Activated naive CD4-positive, alpha-beta T cell (primary cell): ENCODE results near the gene SUDS3.

Experiments used
- DNase-seq, 4 experiments: peaks; one replicate each; lab custom pipeline; 2025; lab: John Stamatoyannopoulos, UW

The SUDS3 gene

DNA sequence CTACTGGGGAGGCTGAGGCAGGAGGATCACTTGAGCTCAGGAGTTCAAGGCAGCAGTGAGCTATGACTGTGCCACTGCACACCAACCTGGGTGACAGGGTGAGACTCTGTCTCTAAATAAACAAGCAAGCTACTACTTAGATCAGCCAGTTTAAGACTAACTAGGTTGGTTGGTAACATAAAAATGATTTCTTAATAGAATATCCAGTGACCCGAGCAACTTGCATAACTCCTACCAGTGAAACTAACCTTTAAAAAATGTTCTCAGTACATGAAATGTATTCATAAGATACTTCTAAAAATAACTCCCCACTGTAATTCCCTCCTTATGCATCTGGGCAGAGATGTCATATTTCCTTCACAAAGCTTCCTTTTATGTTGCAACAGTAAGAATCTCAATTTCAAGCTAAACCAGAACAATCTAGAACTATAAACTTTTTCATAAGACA is 19.5 kb upstream of the SUDS3 start:
- no peak for DNase-seq

DNA sequence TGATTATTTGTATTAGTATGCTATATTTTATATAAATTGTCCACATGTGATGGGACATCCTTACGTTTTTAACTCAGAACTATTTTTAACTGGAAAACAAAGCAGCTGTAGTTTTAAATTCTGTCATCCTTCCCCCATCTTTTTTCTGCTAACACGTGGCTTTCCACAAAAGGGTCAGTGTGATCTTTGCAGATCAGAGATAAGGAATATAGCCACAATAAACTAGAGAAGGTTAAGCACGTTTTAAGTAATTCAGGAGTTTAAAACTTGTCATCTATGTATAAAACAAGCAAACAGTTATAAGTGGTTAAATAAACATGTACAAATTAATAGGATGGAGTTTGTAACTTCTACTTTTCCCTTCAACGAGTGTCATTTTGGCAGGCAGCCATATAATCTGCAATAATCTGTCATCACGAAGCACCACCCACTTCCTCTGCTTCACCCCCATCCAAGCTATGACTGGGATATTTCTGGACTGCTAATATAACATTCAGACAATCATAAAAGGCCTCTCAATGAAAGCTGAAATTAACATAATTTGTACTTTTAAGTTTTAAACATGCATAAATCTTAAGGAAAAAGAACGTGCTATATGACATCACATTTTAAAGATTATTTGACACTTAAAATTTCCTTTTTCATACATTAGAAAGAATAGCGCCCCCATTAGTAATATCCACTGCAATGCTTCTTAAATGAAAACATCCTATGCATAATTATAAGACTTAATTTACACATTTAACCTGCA is 18.9 kb upstream of the SUDS3 start:
- no peak for DNase-seq

DNA sequence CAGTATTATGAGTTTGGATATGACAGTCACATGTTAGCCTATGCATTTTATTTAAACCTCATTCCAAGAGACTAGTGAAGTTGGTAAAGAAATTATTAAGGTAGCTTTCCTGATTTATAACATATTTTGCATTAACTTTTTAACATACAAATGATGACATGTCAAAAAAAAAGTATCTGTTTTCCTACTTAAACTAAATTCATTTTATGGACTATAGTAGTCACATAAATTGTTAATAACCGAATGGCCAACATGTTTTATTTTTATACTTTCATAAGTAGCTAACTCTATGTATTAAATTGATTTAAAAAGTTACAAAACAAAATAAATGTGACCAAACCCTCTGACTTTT is 18.4 kb upstream of the SUDS3 start:
- no peak for DNase-seq

GRCh38 chr12:118358612-118359540 is 17.5 kb upstream of the SUDS3 start:
- DNase-seq: no peak

DNA sequence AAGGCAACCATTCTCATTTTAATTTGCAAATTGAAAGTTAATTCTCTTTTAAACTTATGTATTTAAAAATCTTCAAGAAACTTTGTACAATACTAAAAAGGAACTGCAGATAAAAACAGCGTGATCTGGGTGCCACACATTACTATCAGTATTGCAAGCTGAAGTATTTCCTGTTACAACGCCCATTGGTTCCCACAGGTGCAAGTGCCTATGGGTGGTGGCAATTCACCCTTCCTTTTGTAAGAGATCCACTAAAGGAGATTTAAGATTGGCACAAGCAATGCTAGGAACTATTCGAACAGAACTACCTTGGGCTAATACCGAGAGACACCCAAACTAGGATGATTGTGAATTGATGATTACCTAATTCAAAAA is 16.8 kb upstream of the SUDS3 start:
- no peak for DNase-seq

GRCh38 chr12:118361092-118361404 is 15.3 kb upstream of the SUDS3 start:
- no peak for DNase-seq

DNA sequence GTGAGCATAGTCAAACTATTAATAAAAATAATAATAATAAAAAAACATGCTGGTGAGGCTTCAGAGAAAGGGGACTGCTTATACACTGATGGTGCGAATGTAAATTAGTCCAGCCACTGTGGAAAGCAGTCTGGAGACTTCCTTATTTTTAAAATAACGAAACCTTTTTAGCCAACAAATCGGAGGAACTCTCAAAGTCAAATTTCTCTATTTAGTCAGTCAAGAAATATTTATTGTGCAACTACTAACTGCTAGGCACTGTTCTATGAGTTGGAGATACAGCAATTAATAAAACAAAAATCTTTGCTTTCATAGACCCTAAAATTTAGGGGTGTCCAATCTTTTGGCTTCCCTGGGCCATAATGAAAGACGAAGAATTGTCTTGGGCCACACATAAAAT is 14.5 kb upstream of the SUDS3 start:
- DNase-seq: no peak

DNA sequence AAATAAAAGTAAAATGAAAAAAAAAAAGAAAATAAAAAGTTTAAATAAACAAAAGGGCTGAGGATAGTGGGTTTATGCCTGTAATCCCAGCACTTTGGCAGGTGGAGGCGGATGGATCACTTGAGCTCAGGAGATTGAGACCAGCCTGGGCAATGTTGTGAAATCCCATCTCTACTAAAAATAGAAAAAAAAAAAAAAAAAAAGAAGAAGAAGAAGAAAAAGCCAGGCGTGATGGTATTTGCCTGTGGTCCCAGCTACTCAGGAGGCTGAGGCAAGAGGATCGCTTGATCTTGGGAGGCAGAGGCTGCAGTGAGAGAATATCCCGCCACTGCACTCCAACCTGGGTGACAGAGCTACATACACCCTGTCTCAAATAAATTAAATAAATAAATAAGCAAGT is 7.5 kb upstream of the SUDS3 start:
- no peak for DNase-seq

- no peak for DNase-seq
These were observed 5.8 kb upstream of the SUDS3 start for GRCh38 chr12:118370601-118371000.

DNA sequence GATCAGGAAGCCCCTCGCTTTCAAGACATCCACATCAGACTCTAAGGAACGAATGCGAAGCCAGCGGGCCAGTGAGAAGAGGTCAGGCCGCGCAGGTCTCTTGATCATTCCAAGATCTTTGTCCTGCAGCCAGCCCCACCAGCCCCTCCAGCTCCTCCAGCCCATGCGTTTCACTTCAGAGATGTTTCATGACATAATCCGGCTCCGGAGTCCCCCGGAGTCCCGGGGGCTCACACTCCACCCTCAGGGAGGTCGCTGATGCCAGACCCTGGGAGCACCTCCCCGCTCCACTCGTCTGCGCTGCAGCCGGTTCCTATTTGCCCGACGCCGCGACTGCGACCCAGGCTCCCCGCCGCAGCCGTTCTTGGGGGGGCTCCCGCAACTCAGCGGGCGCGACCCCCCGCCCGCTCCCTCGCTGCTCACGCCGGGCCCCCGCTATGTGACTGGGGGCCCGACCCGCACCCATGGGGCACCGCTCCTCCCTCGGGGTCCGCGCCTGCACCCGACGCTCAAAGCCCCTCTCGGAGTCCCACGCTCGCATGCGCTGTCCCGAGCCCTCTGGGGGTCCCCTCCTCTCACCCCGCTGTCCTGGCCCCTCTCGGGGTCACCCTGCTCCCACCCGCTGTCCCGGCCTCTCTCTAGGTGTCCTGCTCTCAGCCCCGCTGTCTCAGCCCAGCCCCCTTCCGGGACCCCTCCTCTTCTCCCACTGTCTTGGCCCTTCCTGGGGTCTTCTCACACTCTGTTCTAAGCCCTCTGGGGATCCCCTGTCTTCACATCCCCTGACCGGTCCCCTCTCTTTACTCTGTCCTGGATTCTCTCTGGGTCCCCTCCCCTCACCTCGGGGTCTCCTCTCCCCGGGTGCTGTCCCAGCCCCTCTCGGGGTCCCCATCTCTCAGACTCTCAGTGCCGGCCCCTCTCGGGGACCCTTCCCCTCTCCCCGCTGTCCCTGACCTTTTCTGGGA is 4.8 kb upstream of the SUDS3 start:
- DNase-seq: peak in 1 of 4 experiments; percentile 13

- peak; percentile 92 to 94 (median 92) for DNase-seq
These were observed 3.5 kb upstream of the SUDS3 start, which contains the start of gene TAOK3 for GRCh38 chr12:118372541-118373495. TSS of gene TAOK3 (minus strand) at chr12:118372907. CDS start at chr12:118255567, 117,340 bp downstream.

DNA sequence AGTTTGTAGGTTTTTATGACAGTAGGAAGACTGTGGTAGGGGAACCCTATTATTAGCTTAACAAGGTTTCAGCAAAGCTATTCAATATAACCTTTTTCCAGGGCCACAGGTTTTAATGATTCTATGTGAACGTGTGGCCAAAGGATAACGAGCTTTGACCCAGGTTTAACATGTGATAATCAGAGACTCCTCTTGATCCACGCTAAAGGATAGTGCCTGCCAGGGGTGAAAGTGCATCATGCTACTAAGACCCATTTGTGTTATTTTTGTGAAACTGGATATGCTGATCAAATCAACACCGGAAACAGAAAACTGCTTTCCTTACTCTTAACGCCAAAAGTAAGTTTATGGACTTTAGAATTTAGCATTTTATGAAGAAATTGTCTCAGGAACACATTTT is 2.7 kb upstream of the SUDS3 start:
- no peak for DNase-seq

DNA sequence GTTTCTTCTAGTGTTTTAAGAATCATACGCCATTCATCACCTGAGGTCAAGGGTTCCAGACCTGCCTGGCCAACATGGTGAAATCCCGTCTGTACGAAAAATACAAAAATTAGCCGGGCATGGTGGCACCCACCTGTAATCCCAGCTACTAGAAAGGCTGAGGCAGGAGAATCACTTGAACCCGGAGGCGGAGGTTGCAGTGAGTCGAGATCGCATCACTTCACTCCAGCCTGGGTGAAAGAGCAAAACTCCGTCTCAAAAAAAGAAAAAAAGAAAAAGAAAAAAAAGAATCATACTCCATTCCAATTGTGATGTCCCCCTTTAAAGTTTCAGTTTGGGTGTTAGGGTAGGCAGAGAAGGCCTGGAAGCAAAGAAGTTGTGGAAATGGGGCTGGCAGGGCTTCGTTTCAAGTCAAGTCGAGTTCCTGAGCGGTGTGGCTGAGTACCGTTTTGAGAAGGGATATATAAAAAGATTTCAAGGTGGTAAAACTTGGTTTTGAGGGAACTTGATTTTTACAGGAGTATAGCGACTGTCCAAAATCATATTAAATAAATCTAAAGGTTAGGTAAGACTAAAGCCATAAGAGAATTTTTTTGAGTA is 2.1 kb upstream of the SUDS3 start:
- DNase-seq: no peak

GRCh38 chr12:118374909-118375308 is 1.4 kb upstream of the SUDS3 start:
- no peak for DNase-seq

GRCh38 chr12:118375348-118375747 is 1.0 kb upstream of the SUDS3 start:
- DNase-seq: no peak

DNA sequence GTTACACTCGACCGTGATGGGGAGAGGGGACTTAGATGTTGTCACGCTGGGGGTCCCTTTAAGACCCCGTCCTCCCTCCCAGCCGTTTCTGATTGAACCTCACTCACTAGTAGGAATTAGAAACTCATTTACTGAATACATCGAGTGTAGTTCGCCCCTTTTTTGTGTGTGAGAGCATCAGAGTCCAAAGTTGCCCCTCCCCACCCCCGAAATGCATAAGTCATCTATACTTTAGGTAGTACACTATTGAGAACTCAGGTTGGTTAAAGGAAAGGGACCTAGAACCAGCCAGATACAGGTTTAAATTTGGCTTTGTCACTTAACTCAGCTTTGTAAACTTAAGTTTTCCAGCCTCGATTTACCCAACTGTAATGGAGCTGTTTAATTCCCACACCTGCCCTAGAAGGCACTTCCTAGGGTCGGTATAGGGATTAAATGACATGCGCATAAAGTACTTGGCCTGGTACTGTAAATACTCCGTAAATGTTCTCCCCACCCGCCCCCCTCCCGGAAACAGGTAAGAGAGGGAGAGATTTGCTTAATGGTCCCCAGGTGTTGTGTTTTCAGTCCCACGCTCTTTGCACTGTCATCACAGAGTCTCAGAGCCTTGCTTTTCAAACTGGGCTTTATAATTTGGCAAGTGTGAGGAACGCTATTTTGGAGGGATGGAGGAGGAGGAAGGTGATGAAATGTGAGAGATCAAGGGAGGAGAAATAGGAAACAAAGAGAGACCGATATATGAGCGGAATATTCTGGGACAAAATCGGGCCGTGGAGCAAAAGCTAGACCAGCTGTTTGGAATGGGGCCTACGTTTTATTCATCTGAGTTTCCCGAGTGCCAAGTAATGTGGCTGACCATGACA is 897 bp downstream of the SUDS3 start:
- no peak for DNase-seq

GRCh38 chr12:118377884-118378470 is 1.6 kb downstream of the SUDS3 start:
- peak; percentile 42 to 68 (median 61) for DNase-seq

DNA sequence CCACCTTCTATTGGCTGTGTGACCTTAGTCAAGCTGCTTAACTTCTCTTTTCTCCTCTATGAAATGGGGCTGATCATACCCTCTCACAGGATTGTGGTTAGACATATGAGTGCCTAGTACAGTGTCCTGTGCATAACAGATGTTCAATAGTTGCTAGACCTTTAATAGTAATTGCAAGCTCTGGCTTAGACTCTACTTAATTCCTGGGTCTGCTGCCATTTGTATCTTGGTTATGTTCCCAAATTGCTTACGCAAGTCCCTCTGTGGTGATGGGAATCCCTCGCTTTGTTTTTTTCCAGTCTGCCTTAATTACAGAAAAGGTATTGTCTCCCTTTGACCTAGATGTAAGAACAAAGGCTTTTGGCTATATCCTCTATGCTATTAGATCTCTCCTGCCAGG is 15.1 kb downstream of the SUDS3 start:
- DNase-seq: no peak

DNA sequence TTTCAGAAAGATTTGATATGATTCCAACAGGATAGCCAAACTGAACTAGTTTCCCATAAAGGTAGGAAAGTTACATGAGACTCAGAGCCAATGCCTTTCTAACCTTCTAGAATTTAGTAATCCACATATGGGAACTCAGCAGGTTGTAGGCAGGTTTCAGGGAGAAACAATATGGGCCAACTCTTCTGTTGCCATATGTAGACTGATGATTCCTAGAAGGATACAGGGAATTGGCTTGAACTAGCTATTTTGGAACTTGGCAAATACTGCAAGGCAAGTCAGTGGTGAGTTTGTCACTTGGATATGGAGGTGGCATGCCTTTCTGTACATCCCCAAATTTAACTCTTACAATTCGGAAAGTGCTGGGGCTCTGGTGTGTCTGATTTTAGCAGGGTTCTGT is 15.5 kb downstream of the SUDS3 start:
- no peak for DNase-seq
